ENCODE measurements around the gene ARID5B. TPM values are rescaled to one million over a fixed set of nuclear protein-coding genes. Genes with fewer than 3 reads are reported as not detected.

ARID5B gene
- total RNA-seq, 2 donors from 2014 or later, result 65.5 to 93.8 TPM

DNA sequence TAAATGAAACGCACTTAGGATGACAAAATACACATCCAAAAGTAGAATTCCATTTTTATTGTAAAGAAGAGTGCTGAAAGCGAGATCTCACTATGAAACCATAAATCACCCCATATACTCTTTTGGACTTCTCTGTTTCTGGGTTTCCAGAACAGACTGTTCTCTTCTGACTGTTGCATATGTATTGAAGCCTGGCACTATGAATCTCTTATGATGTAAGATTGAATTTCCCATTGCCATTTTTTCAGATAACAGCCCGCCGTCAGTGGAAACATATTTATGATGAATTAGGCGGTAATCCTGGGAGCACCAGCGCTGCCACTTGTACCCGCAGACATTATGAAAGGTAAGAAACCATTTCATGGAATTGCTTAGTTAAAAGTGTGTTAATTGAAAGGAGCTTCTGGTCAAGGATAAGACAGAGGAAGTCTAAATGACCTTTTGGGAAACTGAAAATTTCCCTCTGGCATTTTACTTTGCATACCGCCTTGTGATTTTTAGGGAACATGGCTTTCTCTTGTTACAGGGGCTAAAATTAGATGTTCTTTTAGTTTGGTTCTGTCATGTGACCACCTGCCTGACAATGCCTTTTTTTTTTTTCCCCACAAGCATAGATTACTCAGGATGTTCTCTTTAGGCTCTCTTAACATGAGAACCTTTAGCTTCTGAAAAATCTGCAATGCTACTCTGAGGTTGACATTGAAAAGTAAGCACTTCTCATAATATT, 168.1 kb downstream of the ARID5B start:
- Mint-ChIP-seq H3K27me3 (no peaks in the 10 kb centered on the region), H3K27ac (no peak overlapping the region), H3K4me3 (peak overlapping the region; percentile 22), H3K36me3 (ENCODE audit: low read depth) (peaks cover 100% of the 10 kb centered on the region), H3K4me1 (peaks cover 38% of the 10 kb centered on the region), H3K9me3 (no peaks in the 10 kb centered on the region)
- ATAC-seq (replicated peaks), result no peak

- H3K4me3 Mint-ChIP-seq, result peak overlapping the region; percentile 48
Observed at GRCh38 chr10:62071846-62072281, 170.4 kb downstream of the ARID5B start.

GRCh38 chr10:62072901-62073300, 171.4 kb downstream of the ARID5B start:
- Mint-ChIP-seq H3K36me3 (ENCODE audit: low read depth) (peaks cover 100% of the 10 kb centered on the region), H3K9me3 (peaks cover 3% of the 10 kb centered on the region)
- no peak for ATAC-seq (replicated peaks)

More at GRCh38 chr10:62071846-62072281, 170.4 kb downstream of the ARID5B start:
- H3K4me1 Mint-ChIP-seq, result peaks cover 43% of the 10 kb centered on the region
- H3K9me3 Mint-ChIP-seq, result peaks cover 1% of the 10 kb centered on the region
- peaks cover 100% of the 10 kb centered on the region for H3K36me3 Mint-ChIP-seq (ENCODE audit: low read depth)
- no peaks in the 10 kb centered on the region for H3K27me3 Mint-ChIP-seq
- H3K27ac Mint-ChIP-seq, result peak overlapping the region; percentile 55
- ATAC-seq (replicated peaks), result peak; percentile 76

GRCh38 chr10:62073429-62073828, 171.9 kb downstream of the ARID5B start:
- Mint-ChIP-seq H3K4me1 (peaks cover 52% of the 10 kb centered on the region), H3K27ac (peak overlapping the region; percentile 38), H3K27me3 (no peaks in the 10 kb centered on the region), H3K9me3 (peaks cover 3% of the 10 kb centered on the region), H3K4me3 (peak overlapping the region; percentile 48), H3K36me3 (ENCODE audit: low read depth) (peaks cover 100% of the 10 kb centered on the region)
- ATAC-seq (replicated peaks), result no peak

More at GRCh38 chr10:62072901-62073300, 171.4 kb downstream of the ARID5B start:
- peaks cover 52% of the 10 kb centered on the region for H3K4me1 Mint-ChIP-seq
- H3K4me3 Mint-ChIP-seq, result peak overlapping the region; percentile 48
- H3K27ac Mint-ChIP-seq, result peak overlapping the region; percentile 38
- H3K27me3 Mint-ChIP-seq, result no peaks in the 10 kb centered on the region

- Mint-ChIP-seq H3K9me3 (peaks cover 3% of the 10 kb centered on the region), H3K4me3 (peak overlapping the region; percentile 30), H3K36me3 (ENCODE audit: low read depth) (peaks cover 100% of the 10 kb centered on the region), H3K27ac (peak overlapping the region; percentile 33), H3K27me3 (no peaks in the 10 kb centered on the region), H3K4me1 (peaks cover 49% of the 10 kb centered on the region)
- ATAC-seq (replicated peaks), result no peak
Observed at GRCh38 chr10:62075414-62075813, 173.9 kb downstream of the ARID5B start.

- Mint-ChIP-seq H3K27me3 (no peaks in the 10 kb centered on the region), H3K9me3 (peaks cover 3% of the 10 kb centered on the region), H3K4me3 (peak overlapping the region; percentile 30), H3K4me1 (peaks cover 50% of the 10 kb centered on the region), H3K27ac (peak overlapping the region; percentile 33), H3K36me3 (ENCODE audit: low read depth) (peaks cover 100% of the 10 kb centered on the region)
- ATAC-seq (replicated peaks), result no peak
Observed at GRCh38 chr10:62075912-62076311, 174.4 kb downstream of the ARID5B start.

GRCh38 chr10:62076891-62077290, 175.4 kb downstream of the ARID5B start:
- ATAC-seq (replicated peaks), result peak; percentile 18
- H3K4me3 Mint-ChIP-seq, result peak overlapping the region; percentile 33

GRCh38 chr10:62077330-62078015, 176.0 kb downstream of the ARID5B start:
- H3K4me1 Mint-ChIP-seq, result peaks cover 48% of the 10 kb centered on the region

More at GRCh38 chr10:62076891-62077290, 175.4 kb downstream of the ARID5B start:
- Mint-ChIP-seq H3K4me1 (peaks cover 49% of the 10 kb centered on the region), H3K9me3 (peaks cover 3% of the 10 kb centered on the region), H3K27ac (peak overlapping the region; percentile 85), H3K27me3 (no peaks in the 10 kb centered on the region), H3K36me3 (ENCODE audit: low read depth) (peaks cover 100% of the 10 kb centered on the region)

GRCh38 chr10:62079885-62080559, 178.5 kb downstream of the ARID5B start:
- peak; percentile 8 for ATAC-seq (replicated peaks)
- peak overlapping the region; percentile 11 for H3K27ac Mint-ChIP-seq
- peak overlapping the region; percentile 75 for H3K4me3 Mint-ChIP-seq
- peaks cover 3% of the 10 kb centered on the region for H3K9me3 Mint-ChIP-seq
- peaks cover 100% of the 10 kb centered on the region for H3K36me3 Mint-ChIP-seq (ENCODE audit: low read depth)
- peaks cover 54% of the 10 kb centered on the region for H3K4me1 Mint-ChIP-seq
- no peaks in the 10 kb centered on the region for H3K27me3 Mint-ChIP-seq

More at GRCh38 chr10:62077330-62078015, 176.0 kb downstream of the ARID5B start:
- Mint-ChIP-seq H3K27ac (peak overlapping the region; percentile 85), H3K9me3 (peaks cover 3% of the 10 kb centered on the region), H3K27me3 (no peaks in the 10 kb centered on the region), H3K4me3 (peak overlapping the region; percentile 33), H3K36me3 (ENCODE audit: low read depth) (peaks cover 100% of the 10 kb centered on the region)
- ATAC-seq (replicated peaks), result no peak

DNA sequence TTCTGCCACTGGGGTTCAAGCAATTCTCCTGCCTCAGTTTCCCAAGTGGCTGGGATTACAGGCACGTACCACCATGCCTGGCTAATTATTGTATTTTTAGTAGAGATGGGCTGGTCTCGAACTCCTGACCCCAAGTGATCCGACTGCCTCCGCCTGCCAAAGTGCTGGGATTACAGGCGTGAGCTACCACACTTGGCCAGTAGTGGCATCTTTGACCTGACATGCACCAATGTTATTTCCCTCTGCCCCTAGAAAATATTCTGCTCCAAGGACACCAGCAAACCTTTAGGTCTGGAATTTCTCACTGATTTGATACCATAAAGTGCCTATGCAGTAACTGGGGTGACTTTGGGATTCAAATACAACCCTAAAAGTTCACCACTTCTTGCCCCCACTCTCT, 179.4 kb downstream of the ARID5B start:
- peak overlapping the region; percentile 92 for H3K27ac Mint-ChIP-seq
- peak overlapping the region; percentile 75 for H3K4me3 Mint-ChIP-seq
- ATAC-seq (replicated peaks), result no peak
- peaks cover 100% of the 10 kb centered on the region for H3K36me3 Mint-ChIP-seq (ENCODE audit: low read depth)
- H3K27me3 Mint-ChIP-seq, result no peaks in the 10 kb centered on the region
- H3K9me3 Mint-ChIP-seq, result peaks cover 3% of the 10 kb centered on the region
- H3K4me1 Mint-ChIP-seq, result peaks cover 54% of the 10 kb centered on the region

DNA sequence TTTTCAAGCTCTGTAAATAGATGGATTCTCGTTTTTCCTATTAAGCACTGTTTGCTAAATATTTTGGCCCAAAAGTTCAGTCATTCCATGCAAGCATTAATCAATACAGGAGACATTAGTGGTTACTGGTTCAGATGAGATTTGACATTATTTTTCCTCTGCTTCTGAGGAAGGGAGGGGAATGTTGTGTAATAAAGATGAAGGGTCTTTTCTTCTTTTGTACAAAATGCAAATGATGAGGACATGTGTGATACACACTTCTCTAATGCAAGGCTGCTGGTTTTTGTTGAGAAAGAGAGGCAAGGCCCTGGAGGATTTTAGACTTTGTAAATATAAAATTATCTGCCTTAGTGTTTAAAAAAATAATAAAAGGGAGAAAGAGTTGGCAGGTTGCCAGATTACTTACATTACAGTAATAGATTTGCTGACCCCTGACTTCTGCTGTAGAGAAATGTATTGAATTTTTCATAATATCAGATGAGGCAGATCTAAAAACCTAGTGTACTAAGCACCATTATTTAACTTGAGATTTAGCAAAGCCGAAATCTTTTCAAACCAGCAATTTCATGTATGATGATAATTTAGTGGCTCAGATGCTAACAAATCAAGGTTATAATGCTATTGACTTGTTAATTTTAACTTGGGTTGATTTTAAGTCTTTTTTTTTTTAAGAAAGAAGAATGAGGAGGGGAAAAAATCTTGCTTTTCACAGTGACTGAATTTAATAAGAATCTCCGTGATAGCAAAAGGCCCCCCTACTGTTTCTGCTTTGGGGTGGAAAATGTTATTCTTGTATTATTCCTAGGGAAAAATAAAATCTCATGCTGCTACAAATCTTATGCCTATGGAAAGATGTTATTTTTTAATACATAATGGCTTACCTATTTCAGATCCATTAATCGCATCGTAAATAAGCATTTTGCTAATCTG, 180.1 kb downstream of the ARID5B start:
- H3K4me3 Mint-ChIP-seq, result peak overlapping the region; percentile 75
- ATAC-seq (replicated peaks), result no peak
- H3K27ac Mint-ChIP-seq, result peak overlapping the region; percentile 92
- peaks cover 100% of the 10 kb centered on the region for H3K36me3 Mint-ChIP-seq (ENCODE audit: low read depth)
- peaks cover 3% of the 10 kb centered on the region for H3K9me3 Mint-ChIP-seq
- H3K27me3 Mint-ChIP-seq, result no peaks in the 10 kb centered on the region
- peaks cover 53% of the 10 kb centered on the region for H3K4me1 Mint-ChIP-seq

GRCh38 chr10:62082271-62082656, 180.8 kb downstream of the ARID5B start:
- no peaks in the 10 kb centered on the region for H3K27me3 Mint-ChIP-seq
- H3K27ac Mint-ChIP-seq, result peak overlapping the region; percentile 92
- ATAC-seq (replicated peaks), result no peak
- H3K9me3 Mint-ChIP-seq, result no peaks in the 10 kb centered on the region
- H3K36me3 Mint-ChIP-seq (ENCODE audit: low read depth), result peaks cover 100% of the 10 kb centered on the region
- H3K4me1 Mint-ChIP-seq, result peaks cover 47% of the 10 kb centered on the region
- peak overlapping the region; percentile 75 for H3K4me3 Mint-ChIP-seq

DNA sequence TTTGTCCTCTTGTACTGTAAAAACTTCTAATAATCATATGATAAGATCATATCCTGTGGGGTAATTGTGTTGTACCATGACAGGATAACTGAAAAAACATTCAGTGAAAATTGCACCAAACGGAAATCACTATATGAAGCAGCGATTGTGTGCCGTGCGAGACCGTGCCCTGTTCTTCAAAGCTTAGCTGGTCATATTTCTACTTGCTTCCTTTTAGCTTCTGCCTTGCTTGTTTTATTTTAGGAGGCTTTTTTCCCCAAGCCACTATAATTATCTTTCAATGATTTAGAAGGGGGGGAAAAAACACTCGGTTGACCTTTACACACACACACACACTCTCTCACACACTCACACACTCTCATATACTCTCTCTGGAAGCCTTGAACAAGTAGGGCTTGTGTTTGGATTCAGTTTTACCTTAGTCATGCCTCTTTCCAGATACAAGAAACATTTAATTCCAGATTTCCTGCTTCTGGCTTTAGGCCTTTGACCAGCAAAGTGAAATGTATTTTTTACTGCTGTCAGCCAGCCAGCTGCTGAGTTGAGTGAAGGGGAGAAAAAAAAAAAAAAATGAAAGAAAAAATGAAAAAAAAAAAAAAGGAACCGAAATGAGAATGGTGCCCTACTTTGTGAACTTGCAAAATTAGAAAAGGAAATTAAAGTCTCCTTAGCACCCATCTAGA, 181.4 kb downstream of the ARID5B start:
- Mint-ChIP-seq H3K27ac (peak overlapping the region; percentile 92), H3K36me3 (ENCODE audit: low read depth) (peaks cover 100% of the 10 kb centered on the region), H3K9me3 (no peaks in the 10 kb centered on the region), H3K4me3 (peak overlapping the region; percentile 75), H3K4me1 (peaks cover 42% of the 10 kb centered on the region), H3K27me3 (no peaks in the 10 kb centered on the region)
- peak; percentile 79 for ATAC-seq (replicated peaks)
